Measurements from ENCODE around the gene JAZF1. TPM values are rescaled to one million over a fixed set of nuclear protein-coding genes. Genes with fewer than 3 reads are reported as not detected.

The JAZF1 gene
- total and polyA plus RNA-seq, 2 of the 8 experiments (the other 6 are each of a cell fraction or from before 2014, with no cell fraction given), result 2.6 to 21.8 TPM

- Histone ChIP-seq H2BK5ac (ENCODE audit: low read depth, low read length) (no peak overlapping the region), H4K20me1 (replicated peaks in 1 of 2; ENCODE audit: control insufficient read depth in 1 of 2, insufficient read depth in 2 of 2, low read length in 2 of 2) (peaks cover 0 to 1% of the 10 kb centered on the region in 2 experiments), H3K4me3 (ENCODE audit: extremely low read depth in 1 of 4, insufficient read depth in 2 of 4, low read depth in 3 of 4, low read length in 4 of 4) (no peak overlapping the region), H3K18ac (ENCODE audit: extremely low read depth, low read length) (no peak overlapping the region), H2BK12ac (ENCODE audit: low read depth, low read length) (no peak overlapping the region), H4K8ac (ENCODE audit: extremely low read depth, insufficient read depth, low read length) (no peak overlapping the region), H3K36me3 (ENCODE audit: control insufficient read depth in 2 of 4, insufficient read depth in 4 of 4, low read length in 3 of 4) (no peaks in the 10 kb centered on the region), H3K4ac (replicated peaks; ENCODE audit: insufficient read length, low read depth, low read length) (no peak overlapping the region), H3K23ac (ENCODE audit: insufficient read length) (no peak overlapping the region), H3K23me2 (ENCODE audit: low read depth, low read length) (no peaks in the 10 kb centered on the region), H3K4me1 (replicated peaks in 1 of 4; ENCODE audit: control insufficient read depth in 3 of 4, insufficient read depth in 4 of 4, low read length in 3 of 4) (peaks cover 0 to 7% (median 1%) of the 10 kb centered on the region in 4 experiments; a peak in 5 of 7 replicates), H2BK20ac (ENCODE audit: low read length) (no peak overlapping the region), H3K27ac (ENCODE audit: low read depth, low read length) (no peak overlapping the region), H3K79me2 (ENCODE audit: control insufficient read depth in 1 of 2, insufficient read depth in 2 of 2, low read length in 2 of 2) (no peaks in the 10 kb centered on the region), H3K79me1 (ENCODE audit: low read depth, low read length) (no peaks in the 10 kb centered on the region), H2BK120ac (replicated peaks; ENCODE audit: low read depth, low read length) (no peak overlapping the region), H3K9me3 (ENCODE audit: insufficient read depth in 2 of 2, low read depth in 1 of 2, low read length in 1 of 2) (no peaks in the 10 kb centered on the region), H3K56ac (replicated peaks; ENCODE audit: insufficient read length, low read depth, low read length) (no peak overlapping the region), H2AFZ (ENCODE audit: low read length) (no peak overlapping the region), H3K14ac (ENCODE audit: insufficient read length) (no peak overlapping the region), H3K27me3 (replicated peaks in 1 of 4; ENCODE audit: control insufficient read depth in 3 of 4, extremely low read depth in 1 of 4, insufficient read depth in 3 of 4, low read length in 3 of 4) (no peaks in the 10 kb centered on the region), H2AK5ac (ENCODE audit: low read depth, low read length) (no peak overlapping the region), H3K9ac (replicated peaks in 1 of 4; ENCODE audit: extremely low read depth in 1 of 4, low read depth in 3 of 4, low read length in 3 of 4) (no peak overlapping the region), H4K91ac (replicated peaks; ENCODE audit: insufficient read length, low read length) (no peak overlapping the region), H4K5ac (ENCODE audit: insufficient read length, low read depth, low read length) (no peak overlapping the region), H2BK15ac (ENCODE audit: low read length) (no peak overlapping the region), H3K4me2 (ENCODE audit: insufficient read depth in 1 of 2, low read depth in 2 of 2, low read length in 2 of 2) (no peak overlapping the region)
- TF ChIP-seq GTF2F1 (IDR thresholded peaks at IDR 0.05; ENCODE audit: borderline replicate concordance, low read depth, low read length) (no peak), JUN (IDR thresholded peaks at IDR 0.05; ENCODE audit: low read depth, low read length) (no peak), CHD1 (IDR thresholded peaks at IDR 0.05; ENCODE audit: low read depth, low read length) (no peak), PHF8 (conservative IDR thresholded peaks at IDR 0.05; ENCODE audit: low read depth, low read length) (no peak)
- TF ChIP-seq, protein P1, sequence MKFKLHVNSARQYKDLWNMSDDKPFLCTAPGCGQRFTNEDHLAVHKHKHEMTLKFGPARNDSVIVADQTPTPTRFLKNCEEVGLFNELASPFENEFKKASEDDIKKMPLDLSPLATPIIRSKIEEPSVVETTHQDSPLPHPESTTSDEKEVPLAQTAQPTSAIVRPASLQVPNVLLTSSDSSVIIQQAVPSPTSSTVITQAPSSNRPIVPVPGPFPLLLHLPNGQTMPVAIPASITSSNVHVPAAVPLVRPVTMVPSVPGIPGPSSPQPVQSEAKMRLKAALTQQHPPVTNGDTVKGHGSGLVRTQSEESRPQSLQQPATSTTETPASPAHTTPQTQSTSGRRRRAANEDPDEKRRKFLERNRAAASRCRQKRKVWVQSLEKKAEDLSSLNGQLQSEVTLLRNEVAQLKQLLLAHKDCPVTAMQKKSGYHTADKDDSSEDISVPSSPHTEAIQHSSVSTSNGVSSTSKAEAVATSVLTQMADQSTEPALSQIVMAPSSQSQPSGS (IDR thresholded peaks at IDR 0.05; ENCODE audit: low read length), result no peak
- 88% methylated on average over 3 of the region's 3 CpGs; no CpG with 5 or more reads in 1 of the 2 experiments for WGBS, 2 experiments (ENCODE audit: extremely low coverage in 1 of 2, insufficient coverage in 1 of 2, insufficient read length in 1 of 2, insufficient replicate concordance in 2 of 2, low coverage in 1 of 2, low lambda C conversion rate in 2 of 2, missing lambda C conversion rate in 1 of 2)
- ChIA-PET POLR2A (ENCODE audit: partially characterized antibody) (interaction anchor here (1.2 to 1.5 kb wide), 2 partner anchors 18 to 20 kb away, joined by 3 read pairs; no protein-coding TSS in a partner anchor), CTCF (ENCODE audit: partially characterized antibody) (no interaction called here)
- FAIRE-seq (no peak), DNase-seq (ENCODE audit: low read depth in 1 of 2, low spot score in 2 of 2) (no peak)
These were observed 309.5 kb downstream of the JAZF1 start for GRCh38 chr7:27871086-27871485.

Data from H1 (cell line).